ENCODE measurements around the gene IGSF23.
"Not testable (repeated sequence)": the region's sequence is repeated elsewhere in the genome, so short reads cannot be mapped to it uniquely, and the experiment has no call there.

The IGSF23 gene

GRCh38 chr19:44620667-44621066 lies 7.3 kb downstream of the IGSF23 start:
- TF ChIP-seq CTCF (IDR thresholded peaks at IDR 0.05; ENCODE audit: low read depth, low read length), result no peak
- Histone ChIP-seq H3K9me3 (no peaks in the 10 kb centered on the region), H3K4me3 (ENCODE audit: low read depth, low read length) (no peak overlapping the region), H3K36me3 (no peaks in the 10 kb centered on the region), H3K4me1 (no peaks in the 10 kb centered on the region), H3K27me3 (0 out of 2 replicates have a peak, but pooled peaks cover 3% of the 10 kb centered on the region)
- no peak for DNase-seq

GRCh38 chr19:44621367-44621766 lies 8.0 kb downstream of the IGSF23 start:
- no peaks in the 10 kb centered on the region for H3K9me3 ChIP-seq
- H3K36me3 ChIP-seq, result no peaks in the 10 kb centered on the region
- no peak for TF ChIP-seq CTCF (IDR thresholded peaks at IDR 0.05; ENCODE audit: low read depth, low read length)
- H3K27me3 ChIP-seq, result 0 out of 2 replicates have a peak, but pooled peaks cover 3% of the 10 kb centered on the region
- H3K4me1 ChIP-seq, result no peaks in the 10 kb centered on the region
- no peak for DNase-seq
- no peak overlapping the region for H3K4me3 ChIP-seq (ENCODE audit: low read depth, low read length)

DNA sequence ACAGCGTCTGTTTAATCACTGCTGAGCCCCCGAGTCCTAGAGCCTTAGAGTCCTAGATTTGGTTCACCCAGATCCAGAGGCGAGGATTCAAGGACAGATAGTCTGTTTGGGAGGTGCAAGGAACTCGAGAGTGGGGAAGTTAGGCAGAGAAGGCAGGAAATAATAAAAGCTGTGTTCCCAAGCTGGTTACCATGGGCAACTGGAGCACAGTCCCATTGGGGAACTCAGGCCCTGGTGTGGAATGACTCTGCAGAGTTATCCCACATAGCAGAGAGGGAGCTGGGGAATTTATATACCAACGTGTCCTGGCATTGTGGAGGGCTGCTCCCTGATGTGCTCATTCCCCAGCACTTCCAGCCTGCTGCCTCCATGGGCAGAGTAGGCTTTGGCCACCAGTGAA lies 9.7 kb downstream of the IGSF23 start:
- H3K4me3 ChIP-seq (ENCODE audit: low read depth, low read length), result no peak overlapping the region
- 0 out of 2 replicates have a peak, but pooled peaks cover 3% of the 10 kb centered on the region for H3K27me3 ChIP-seq
- DNase-seq, result no peak
- no peaks in the 10 kb centered on the region for H3K4me1 ChIP-seq
- no peak for TF ChIP-seq CTCF (IDR thresholded peaks at IDR 0.05; ENCODE audit: low read depth, low read length)
- no peaks in the 10 kb centered on the region for H3K9me3 ChIP-seq
- H3K36me3 ChIP-seq, result no peaks in the 10 kb centered on the region

- H3K4me1 ChIP-seq, result no peaks in the 10 kb centered on the region
- TF ChIP-seq CTCF (IDR thresholded peaks at IDR 0.05; ENCODE audit: low read depth, low read length), result no peak
Measured at GRCh38 chr19:44623626-44624025, 10.3 kb downstream of the IGSF23 start.

DNA sequence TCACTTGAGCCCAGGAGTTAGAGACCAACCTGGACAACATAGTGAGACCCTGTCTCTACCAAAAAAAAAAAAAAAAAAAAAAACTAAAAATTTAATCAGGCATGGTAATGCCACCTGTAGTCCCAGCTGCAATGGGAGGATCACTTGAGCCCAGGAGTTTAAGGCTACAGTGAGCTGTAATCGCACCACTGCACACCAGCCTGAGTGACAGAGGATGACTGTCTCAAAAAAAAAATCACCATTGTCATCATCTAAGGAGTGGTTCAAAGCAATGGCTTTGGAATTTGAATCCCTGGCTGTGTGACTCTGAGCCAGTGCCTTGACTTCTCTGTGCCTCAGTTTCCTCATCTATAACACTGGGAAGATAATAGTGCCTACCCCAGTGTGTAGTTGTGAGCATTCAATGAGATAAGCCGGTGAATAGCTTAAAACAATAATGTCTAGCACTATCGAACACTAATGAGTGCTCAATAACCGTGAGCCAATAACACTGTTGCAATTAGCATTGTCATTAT lies 11.5 kb downstream of the IGSF23 start:
- H3K4me1 ChIP-seq, result no peaks in the 10 kb centered on the region
- H3K36me3 ChIP-seq, result no peaks in the 10 kb centered on the region
- no peak overlapping the region for H3K4me3 ChIP-seq (ENCODE audit: low read depth, low read length)
- H3K9me3 ChIP-seq, result no peaks in the 10 kb centered on the region; the same call in 1 of the 2 replicates
- DNase-seq, result no peak
- no peak for TF ChIP-seq CTCF (IDR thresholded peaks at IDR 0.05; ENCODE audit: low read depth, low read length)
- H3K27me3 ChIP-seq, result 0 out of 2 replicates have a peak, but pooled peaks cover 3% of the 10 kb centered on the region

More at GRCh38 chr19:44623626-44624025, 10.3 kb downstream of the IGSF23 start:
- DNase-seq, result no peak
- Histone ChIP-seq H3K36me3 (no peaks in the 10 kb centered on the region), H3K9me3 (no peaks in the 10 kb centered on the region), H3K27me3 (0 out of 2 replicates have a peak, but pooled peaks cover 3% of the 10 kb centered on the region), H3K4me3 (ENCODE audit: low read depth, low read length) (no peak overlapping the region)

GRCh38 chr19:44625637-44626036 lies 12.3 kb downstream of the IGSF23 start:
- H3K9me3 ChIP-seq; H3K27me3 ChIP-seq; H3K36me3 ChIP-seq; H3K4me1 ChIP-seq; H3K4me3 ChIP-seq (ENCODE audit: low read depth, low read length); DNase-seq: not testable (repeated sequence)
